ENCODE results near the gene SERPINC1. TPM values are rescaled to one million over a fixed set of nuclear protein-coding genes. Genes with fewer than 3 reads are reported as not detected.

Gene SERPINC1
- total and polyA plus RNA-seq, 10 of the 15 experiments (the other 5 are each of a cell fraction or from before 2014, with no cell fraction given), result 0.11 to 0.44 TPM; not detected in 8

DNA sequence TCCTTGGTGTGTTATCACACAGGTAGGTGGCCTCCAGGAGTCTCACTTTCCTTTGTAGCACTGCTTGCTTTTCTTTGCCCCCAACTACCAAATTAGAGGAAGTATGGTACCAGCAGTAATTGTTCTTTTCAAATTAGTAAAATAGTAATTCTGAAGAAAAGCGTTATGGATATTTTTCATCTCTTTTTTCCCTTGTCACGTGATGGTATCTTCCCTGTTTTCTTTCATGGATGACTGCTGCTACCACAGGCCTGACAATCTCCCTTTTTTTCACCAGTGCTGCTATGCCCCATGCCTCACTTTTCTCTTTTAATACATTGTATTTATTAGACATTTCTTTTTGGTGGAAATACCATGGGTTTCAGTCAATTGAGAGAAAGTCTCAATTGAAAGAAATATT is 45.6 kb downstream of the SERPINC1 start:
- H3K36me3 ChIP-seq (ENCODE audit: control insufficient read depth in 2 of 2, insufficient read depth in 2 of 2, low read length in 1 of 2), result peaks cover 0 to 4% of the 10 kb centered on the region in 2 experiments; a peak in 2 of 4 replicates
- RAD21 ChIA-PET (ENCODE audit: unreplicated experiment), result no interaction called here
- FAIRE-seq, result no peak
- H4K20me1 ChIP-seq (ENCODE audit: control insufficient read depth, insufficient read depth), result no peaks in the 10 kb centered on the region
- no peaks in the 10 kb centered on the region for H3K27me3 ChIP-seq (replicated peaks in 1 of 2; ENCODE audit: control insufficient read depth in 2 of 2, insufficient read depth in 2 of 2, low read length in 1 of 2)
- no TSS peak for BruUV-seq (replicated peaks)
- H3K4me1 ChIP-seq (ENCODE audit: control insufficient read depth, insufficient read depth, low read length), result peaks cover 15% of the 10 kb centered on the region
- ATAC-seq, result no peak
- no peak overlapping the region; the same call in 1 of the 2 replicates for H3K9ac ChIP-seq (ENCODE audit: control insufficient read depth, insufficient read depth, low read length)
- CTCF ChIA-PET, result interaction anchor here (1.6 to 1.8 kb wide), 2 partner anchors 11 to 442 kb away, joined by 3 to 5 read pairs; no protein-coding TSS in a partner anchor
- in situ Hi-C loops (cut with MboI), result no loop called here
- H3K9me3 ChIP-seq (replicated peaks; ENCODE audit: control insufficient read depth, insufficient read depth, low read length), result no peaks in the 10 kb centered on the region
- POLR2A ChIA-PET, result no interaction called here
- H3K4me3 ChIP-seq, result no peak overlapping the region
- H3K27ac ChIP-seq (ENCODE audit: control insufficient read depth, insufficient read depth), result no peak overlapping the region
- DNase-seq (ENCODE audit: low read depth, low spot score), result no peak
- SMC1A ChIA-PET (ENCODE audit: uncharacterized antibody, unreplicated experiment), result interaction anchor here (3.1 kb wide), 1 partner anchor 48 kb away, joined by 11 read pairs; the partner anchor contains the start of genes CENPL and DARS2
- peak overlapping the region; percentile 95; the same call in 1 of the 2 replicates for H3K4me2 ChIP-seq (ENCODE audit: control insufficient read depth, insufficient read depth)
- H3K79me2 ChIP-seq (ENCODE audit: control insufficient read depth, insufficient read depth, low read length), result peaks cover 19% of the 10 kb centered on the region
- 46% methylated on average over 2 of the region's 2 CpGs for WGBS (ENCODE audit: insufficient coverage, insufficient replicate concordance, low lambda C conversion rate, missing lambda C conversion rate)
- TF ChIP-seq RAD51 (IDR thresholded peaks at IDR 0.05) (peak; percentile 63; the same call in 1 of the 2 replicates), NR2C2 (IDR thresholded peaks at IDR 0.05; ENCODE audit: borderline replicate concordance, control insufficient read depth, insufficient read length, low read depth) (no peak)
- intact Hi-C loops (cut with micrococcal nuclease; ENCODE audit: unreplicated experiment), result no loop called here
- H2AFZ ChIP-seq (ENCODE audit: control insufficient read depth, low read depth, low read length), result peak overlapping the region; percentile 2; the same call in 1 of the 2 replicates

DNA sequence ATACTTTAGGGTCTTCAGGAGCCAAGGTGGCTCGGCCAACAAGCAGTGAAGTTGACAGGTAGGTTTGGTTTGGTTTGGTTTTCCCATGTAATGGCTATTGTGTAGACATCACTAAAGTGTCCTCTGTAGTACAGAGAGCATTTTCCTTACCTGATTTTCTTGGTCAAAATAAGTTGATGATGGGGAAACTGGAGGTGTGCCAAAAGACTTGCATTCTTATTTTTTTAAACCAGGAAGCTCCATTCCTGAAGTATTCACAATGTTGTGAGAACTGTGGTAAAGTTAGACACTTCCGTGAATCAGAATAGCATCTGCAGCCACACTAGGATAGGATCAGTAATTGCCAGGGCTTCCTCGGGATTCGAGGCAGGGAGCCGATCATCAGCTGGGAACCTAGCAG is 46.0 kb downstream of the SERPINC1 start:
- in situ Hi-C loops (cut with MboI) (no loop called here), intact Hi-C loops (cut with micrococcal nuclease; ENCODE audit: unreplicated experiment) (no loop called here)
- H2AFZ ChIP-seq (ENCODE audit: control insufficient read depth, low read depth, low read length), result peak overlapping the region; percentile 2; the same call in 1 of the 2 replicates
- TF ChIP-seq PAX5 (IDR thresholded peaks at IDR 0.05; ENCODE audit: borderline replicate concordance, low read depth, low read length) (no peak), RUNX3 (IDR thresholded peaks at IDR 0.05; ENCODE audit: low read length) (no peak), HDAC6 (IDR thresholded peaks at IDR 0.05; ENCODE audit: unreplicated experiment) (no peak), ZNF207 (IDR thresholded peaks at IDR 0.05; ENCODE audit: borderline replicate concordance) (no peak), EGR1 (IDR thresholded peaks at IDR 0.05; ENCODE audit: borderline replicate concordance in 1 of 2, low read depth in 2 of 2, low read length in 2 of 2) (no peak), NFXL1 (IDR thresholded peaks at IDR 0.05; ENCODE audit: borderline replicate concordance) (no peak), BCL11A (IDR thresholded peaks at IDR 0.05; ENCODE audit: low read depth, low read length) (no peak)
- H3K4me3 ChIP-seq, result no peak overlapping the region
- no peak overlapping the region for H3K9ac ChIP-seq (ENCODE audit: control insufficient read depth, insufficient read depth, low read length)
- ChIA-PET RAD21 (ENCODE audit: unreplicated experiment) (no interaction called here), SMC1A (ENCODE audit: uncharacterized antibody, unreplicated experiment) (interaction anchor here (1.0 to 3.1 kb wide), 2 partner anchors 47 to 440 kb away, joined by 3 to 11 read pairs; partner anchors contain the start of genes CENPL and DARS2), POLR2A (no interaction called here), CTCF (interaction anchor here (1.6 to 1.8 kb wide), 2 partner anchors 11 to 442 kb away, joined by 3 to 5 read pairs; no protein-coding TSS in a partner anchor)
- BruUV-seq (replicated peaks), result no TSS peak
- WGBS (ENCODE audit: insufficient coverage, insufficient replicate concordance, low lambda C conversion rate, missing lambda C conversion rate), result 98% methylated on average over 5 of the region's 5 CpGs
- peaks cover 1 to 8% of the 10 kb centered on the region in 2 experiments; a peak in 3 of 4 replicates for H3K36me3 ChIP-seq (ENCODE audit: control insufficient read depth in 2 of 2, insufficient read depth in 2 of 2, low read length in 1 of 2)
- ATAC-seq, result no peak
- peak overlapping the region; percentile 89 for H3K27ac ChIP-seq (ENCODE audit: control insufficient read depth, insufficient read depth)
- FAIRE-seq, result peak; percentile 23
- no peaks in the 10 kb centered on the region for H3K27me3 ChIP-seq (replicated peaks in 1 of 2; ENCODE audit: control insufficient read depth in 2 of 2, insufficient read depth in 2 of 2, low read length in 1 of 2)
- H3K4me2 ChIP-seq (ENCODE audit: control insufficient read depth, insufficient read depth), result peak overlapping the region; percentile 95; the same call in 1 of the 2 replicates
- no peak for DNase-seq (ENCODE audit: low read depth, low spot score)
- no peaks in the 10 kb centered on the region for H3K9me3 ChIP-seq (replicated peaks; ENCODE audit: control insufficient read depth, insufficient read depth, low read length)
- peaks cover 23% of the 10 kb centered on the region for H3K79me2 ChIP-seq (ENCODE audit: control insufficient read depth, insufficient read depth, low read length)
- no peaks in the 10 kb centered on the region for H4K20me1 ChIP-seq (ENCODE audit: control insufficient read depth, insufficient read depth)
- peaks cover 15% of the 10 kb centered on the region for H3K4me1 ChIP-seq (ENCODE audit: control insufficient read depth, insufficient read depth, low read length)

All from GM12878 (cell line).